HG03135 (cell line): ENCODE measurements around the gene LRRFIP2.
"Not testable (repeated sequence)": the region's sequence is repeated elsewhere in the genome, so short reads cannot be mapped to it uniquely, and the experiment has no call there.

Source experiments
- ATAC-seq: cut with Tn5 transposase; IDR thresholded peaks from one replicate; pipeline ENCODE4 v1.9.1; 2021; ENCODE audit warnings: mild to moderate bottlenecking, moderate library complexity; ENCODE audit not compliant: unreplicated experiment

Gene LRRFIP2, protein sequence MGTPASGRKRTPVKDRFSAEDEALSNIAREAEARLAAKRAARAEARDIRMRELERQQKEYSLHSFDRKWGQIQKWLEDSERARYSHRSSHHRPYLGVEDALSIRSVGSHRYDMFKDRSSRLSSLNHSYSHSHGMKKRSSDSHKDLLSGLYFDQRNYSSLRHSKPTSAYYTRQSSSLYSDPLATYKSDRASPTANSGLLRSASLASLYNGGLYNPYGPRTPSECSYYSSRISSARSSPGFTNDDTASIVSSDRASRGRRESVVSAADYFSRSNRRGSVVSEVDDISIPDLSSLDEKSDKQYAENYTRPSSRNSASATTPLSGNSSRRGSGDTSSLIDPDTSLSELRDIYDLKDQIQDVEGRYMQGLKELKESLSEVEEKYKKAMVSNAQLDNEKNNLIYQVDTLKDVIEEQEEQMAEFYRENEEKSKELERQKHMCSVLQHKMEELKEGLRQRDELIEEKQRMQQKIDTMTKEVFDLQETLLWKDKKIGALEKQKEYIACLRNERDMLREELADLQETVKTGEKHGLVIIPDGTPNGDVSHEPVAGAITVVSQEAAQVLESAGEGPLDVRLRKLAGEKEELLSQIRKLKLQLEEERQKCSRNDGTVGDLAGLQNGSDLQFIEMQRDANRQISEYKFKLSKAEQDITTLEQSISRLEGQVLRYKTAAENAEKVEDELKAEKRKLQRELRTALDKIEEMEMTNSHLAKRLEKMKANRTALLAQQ

DNA sequence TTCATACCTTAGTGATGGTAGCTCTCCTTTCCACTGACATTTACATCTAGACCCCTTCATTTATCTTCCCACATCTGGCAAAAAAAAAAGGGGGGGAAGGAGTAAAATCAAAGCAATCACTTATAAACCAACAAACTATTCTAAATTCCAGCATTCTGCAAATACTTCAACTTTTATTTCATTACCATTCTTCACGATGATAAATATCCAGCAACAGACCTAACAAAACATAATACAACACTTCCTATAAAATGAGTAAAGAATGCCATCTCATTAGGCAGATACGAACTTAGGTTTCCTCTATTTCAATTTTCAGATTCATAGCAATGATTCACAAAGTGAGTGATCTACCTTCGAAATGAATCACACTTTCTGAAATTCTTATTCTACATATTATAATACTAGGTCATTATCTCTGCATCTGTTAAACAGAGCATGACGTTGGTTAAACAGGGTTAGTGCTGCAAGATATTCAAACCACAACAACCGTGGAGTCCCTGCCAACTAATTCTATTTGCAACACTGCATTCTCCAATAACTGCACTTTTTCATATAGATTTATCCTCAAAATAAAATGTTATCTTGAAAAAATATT is at the start of gene LRRFIP2:
TSS of gene LRRFIP2 (minus strand) at position 51 of the 595 bp plus-strand sequence. CDS start 25,599 bp downstream, outside the sequence.
- no peak for ATAC-seq

DNA sequence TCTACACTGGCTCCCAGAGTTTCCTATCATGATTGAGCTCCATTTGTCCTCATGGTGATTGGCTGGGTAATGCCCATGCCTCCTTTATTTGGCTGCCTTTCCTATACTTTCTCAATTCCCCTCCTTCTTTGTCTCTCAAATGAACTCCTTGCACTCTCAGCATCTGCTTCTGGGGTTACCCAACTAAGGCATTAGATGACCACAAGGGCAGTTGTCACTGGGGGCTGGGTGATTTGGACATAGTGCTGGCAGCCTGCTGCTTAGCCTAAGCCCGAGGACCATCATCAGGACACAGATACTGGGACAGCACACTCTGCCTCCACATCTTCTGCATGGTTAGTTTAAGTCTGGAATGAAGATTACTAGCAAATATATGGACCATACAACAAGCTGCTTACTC is 49.2 kb upstream of the LRRFIP2 start:
- ATAC-seq: no peak

DNA sequence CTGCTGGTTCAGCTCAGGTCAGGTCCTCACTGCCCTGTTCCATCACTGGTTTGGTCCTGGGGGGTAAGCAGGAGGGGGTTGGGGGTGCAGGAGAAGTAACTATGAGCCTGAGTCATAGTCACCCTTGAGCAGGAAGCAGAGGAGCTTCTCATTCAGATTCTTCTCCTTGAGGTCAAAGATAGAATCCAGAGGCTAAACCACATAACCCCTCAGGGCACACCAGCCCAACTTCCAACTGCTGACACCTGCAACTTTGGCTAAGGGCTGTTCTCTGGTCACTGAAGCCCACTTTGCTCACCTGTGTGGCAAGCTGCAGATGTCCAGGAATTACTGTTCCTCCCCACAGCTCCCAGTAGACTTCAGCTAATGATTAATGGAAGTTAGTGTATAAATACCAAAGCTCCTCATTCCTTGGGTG is 48.8 kb upstream of the LRRFIP2 start:
- no peak for ATAC-seq

DNA sequence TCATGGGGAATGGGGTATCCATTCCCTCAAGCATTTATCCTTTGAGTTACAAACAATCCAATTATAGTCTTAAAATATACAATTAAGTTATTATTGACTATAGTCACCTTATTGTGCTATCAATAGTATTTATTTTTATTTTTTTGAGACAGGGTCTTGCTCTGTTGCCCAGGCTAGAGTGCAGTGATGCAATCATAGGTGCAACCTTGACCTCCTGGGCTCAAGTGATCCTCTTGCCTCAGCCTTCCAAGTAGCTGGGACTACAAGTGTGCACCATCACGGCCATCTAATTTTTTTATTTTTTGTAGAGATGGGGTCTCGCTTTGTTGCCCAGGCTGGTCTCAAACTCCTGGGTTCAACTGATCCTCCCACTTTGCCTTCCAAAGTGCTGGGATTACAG is 48.2 kb upstream of the LRRFIP2 start:
- ATAC-seq: not testable (repeated sequence)

DNA sequence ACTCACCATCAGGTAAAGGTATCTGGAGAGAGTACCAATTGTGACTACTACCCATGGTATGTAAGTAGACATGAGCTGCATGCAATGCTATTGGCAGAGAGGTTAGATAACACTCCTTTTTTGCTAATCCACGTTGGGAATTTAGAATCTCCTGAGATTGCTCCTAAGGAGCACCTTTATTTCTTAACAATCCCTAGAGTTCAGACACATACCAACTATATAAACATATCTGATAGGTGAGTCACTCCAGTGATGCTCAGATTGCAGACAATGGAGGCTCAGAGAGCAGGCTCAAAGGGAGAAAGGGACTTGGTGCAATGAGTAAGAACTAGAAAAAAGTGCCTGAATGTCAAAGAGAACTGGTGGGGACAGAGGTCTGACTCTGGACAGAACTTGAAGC is 47.0 kb upstream of the LRRFIP2 start:
- no peak for ATAC-seq

DNA sequence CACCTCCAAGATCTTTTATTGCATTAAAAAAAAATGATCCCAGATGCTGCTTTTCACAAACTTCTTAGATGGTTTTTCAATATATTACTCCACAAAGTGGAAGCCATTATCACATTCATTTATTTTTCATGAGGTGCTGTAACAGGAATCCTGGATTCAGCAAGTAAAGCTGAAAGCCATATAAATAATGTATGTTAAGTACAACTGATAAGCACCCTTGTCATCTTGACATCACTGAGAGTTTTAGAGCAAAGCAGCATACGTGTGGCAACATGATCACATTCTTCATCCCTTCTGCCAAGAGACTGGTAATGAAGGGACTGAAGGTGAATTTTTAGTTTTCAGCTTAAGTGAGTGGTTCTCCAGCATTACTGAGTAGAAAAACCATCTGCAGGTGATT is 44.9 kb upstream of the LRRFIP2 start:
- no peak for ATAC-seq

DNA sequence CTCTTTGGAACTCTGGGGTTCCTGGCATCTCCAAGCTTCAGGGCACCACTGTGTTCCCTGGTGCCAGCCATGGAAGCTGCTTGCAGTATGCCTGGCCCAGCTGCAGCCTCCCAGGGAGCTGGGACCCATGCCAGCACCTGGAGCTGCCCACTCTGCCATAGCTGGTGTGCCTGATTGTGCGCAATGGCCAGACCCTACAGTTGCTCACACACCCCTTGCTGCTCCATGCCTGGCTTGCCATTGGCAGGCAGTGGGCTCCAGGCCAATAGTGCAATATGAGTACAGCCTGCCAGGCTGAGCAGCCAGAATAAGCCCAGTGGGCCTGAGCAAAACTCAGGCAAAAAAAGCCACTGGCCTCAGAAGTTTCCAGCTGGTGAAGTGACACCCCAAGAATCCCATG is 43.8 kb upstream of the LRRFIP2 start:
- ATAC-seq: no peak

DNA sequence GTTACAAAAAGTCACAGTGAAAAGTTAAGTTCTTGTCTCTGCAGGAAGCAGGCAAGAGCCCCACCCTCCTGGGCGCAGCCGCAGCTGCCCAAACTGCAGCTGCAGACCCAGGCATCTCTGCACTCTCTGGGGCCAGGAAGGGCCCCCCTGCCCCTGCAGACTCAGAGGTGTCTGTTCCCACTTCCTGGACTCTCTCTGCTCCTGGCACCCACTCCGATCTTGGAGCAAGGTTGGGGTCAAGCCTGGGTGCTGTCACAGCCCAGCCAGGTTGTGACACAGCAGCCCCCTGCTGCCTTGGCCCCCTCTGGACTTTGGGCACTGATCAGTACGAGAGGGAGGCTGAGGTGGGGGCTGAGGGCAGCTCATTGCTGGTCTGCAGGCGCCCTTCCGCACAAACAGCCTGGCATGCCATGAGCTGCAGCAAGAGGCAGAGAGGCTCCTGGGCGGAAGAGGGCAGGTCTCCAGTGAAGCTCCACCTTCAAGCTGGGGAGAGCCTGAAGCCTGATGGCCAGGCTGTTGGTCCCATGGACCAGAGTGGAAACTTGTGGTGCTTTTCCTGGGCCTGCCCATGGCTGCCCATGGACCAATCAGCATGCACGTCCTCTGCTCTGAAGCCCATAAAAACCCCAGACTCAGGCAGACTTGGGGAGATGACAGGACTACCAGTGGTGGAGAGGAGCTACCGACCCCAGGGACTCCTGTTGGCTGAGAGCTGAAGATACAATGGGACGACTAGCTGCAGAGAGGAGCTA is 42.9 kb upstream of the LRRFIP2 start:
- no peak for ATAC-seq

DNA sequence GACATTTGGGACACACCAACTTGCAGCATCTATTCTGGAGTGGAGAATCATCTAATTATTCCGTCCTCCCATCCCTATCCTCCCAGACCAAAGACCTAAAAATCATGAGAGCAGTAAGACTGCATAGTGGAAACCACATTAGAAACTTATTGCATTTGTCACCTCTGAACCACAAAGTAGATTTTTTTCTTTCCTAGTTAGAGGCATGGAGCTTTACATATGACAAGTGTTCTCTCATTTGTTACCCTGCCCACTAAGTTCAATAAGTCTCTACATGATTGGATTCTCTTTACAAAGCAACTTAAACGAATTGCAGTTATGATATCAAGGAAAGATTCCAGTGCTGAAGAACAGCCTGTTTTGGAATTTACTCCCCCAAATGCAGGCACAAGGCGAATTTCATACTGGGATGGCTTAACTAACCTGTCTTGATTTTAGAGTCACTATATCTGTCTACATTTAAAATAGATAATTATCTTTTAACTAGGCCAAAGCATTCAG is 42.3 kb upstream of the LRRFIP2 start:
- no peak for ATAC-seq

DNA sequence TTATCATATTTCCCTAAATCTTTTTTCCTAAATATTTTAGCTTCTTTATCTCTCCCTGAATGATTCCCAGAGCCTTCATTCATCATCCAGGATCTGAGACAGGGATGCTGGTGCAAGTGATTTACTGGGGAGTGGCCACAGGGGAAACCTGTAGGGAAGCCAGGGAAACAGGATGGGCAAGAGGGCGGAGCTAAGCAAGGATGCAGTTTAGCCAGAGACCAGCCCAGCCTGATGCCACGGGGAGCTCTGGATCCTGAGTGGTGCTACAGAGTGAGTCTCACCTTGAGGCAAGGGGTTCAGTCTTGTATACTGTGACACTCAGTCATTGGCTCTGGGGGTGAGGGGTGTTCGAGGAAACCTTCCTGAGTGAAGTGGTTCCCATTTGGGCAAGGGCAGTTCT is 39.7 kb upstream of the LRRFIP2 start:
- ATAC-seq: no peak

DNA sequence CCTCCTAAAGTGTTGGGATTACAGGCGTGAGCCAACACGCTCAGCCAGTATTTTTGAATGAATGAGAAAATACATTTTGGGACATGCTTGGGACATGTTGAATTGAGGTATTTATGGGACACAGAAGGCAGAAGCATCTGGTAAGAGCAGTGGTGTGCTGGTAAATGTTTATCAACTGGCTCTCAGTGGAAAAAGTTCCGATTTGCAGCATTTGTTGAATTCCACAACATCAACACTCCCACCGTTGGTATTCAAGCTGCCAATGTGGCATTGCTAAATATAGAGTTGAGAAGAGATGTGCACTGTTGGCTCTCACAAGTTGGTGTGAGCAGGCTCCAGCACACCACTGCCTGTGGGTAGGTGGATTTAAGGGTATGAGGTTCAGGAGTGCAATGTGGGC is 35.8 kb upstream of the LRRFIP2 start:
- ATAC-seq: no peak

DNA sequence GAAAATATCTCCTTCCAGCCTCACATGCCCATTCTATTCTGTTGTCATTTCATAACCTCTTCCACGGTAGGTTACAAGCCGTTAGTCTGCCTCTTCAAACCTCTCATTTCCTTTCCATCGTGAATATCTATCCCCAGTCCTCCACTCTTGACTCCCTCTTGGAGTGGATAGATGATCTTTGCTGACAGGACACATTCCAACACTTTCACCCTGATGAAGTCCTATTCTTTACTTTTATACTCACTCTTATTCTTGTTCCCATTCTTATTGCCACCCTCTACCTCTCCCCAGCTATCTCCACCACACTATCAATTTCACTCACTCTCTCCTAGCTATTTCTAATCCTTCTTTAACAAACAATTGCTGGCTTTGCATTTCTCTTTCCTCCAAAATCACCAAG is 34.2 kb upstream of the LRRFIP2 start:
- ATAC-seq: not testable (repeated sequence)

DNA sequence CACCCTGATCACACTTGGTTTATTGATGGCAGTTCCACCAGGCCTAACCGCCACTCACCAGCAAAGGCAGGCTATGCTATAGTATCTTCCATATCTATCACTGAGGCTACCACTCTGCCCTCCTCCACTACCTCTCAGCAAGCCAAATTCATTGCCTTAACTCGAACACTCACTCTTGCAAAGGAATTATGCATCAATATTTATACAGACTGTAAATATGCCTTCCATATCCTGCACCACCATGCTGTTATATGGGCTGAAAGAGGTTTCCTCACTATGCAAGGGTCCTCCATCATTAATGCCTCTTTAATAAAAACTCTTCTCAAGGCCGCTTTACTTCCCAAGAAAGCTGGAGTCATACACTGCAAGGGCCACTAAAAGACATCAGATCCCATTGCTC is 33.6 kb upstream of the LRRFIP2 start:
- ATAC-seq: not testable (repeated sequence)

DNA sequence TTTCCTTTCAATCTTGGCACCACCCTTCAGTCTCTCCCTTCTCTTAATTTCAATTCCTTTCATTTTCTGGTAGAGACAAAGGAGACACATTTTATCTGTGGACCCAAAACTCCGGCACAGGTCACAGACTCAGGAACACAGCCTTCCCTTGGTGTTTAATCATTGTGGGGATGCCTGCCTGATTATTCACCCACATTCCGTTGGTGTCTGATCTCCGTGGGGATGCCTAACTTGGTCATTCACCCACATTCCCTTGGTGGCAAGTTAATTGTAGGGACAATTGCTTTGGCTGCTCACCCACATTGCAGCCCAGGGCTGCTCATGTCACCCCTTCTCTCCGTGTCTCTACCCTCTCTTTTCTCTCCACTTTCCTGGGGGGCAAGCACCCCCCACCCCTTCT is 31.7 kb upstream of the LRRFIP2 start:
- ATAC-seq: not testable (repeated sequence)

DNA sequence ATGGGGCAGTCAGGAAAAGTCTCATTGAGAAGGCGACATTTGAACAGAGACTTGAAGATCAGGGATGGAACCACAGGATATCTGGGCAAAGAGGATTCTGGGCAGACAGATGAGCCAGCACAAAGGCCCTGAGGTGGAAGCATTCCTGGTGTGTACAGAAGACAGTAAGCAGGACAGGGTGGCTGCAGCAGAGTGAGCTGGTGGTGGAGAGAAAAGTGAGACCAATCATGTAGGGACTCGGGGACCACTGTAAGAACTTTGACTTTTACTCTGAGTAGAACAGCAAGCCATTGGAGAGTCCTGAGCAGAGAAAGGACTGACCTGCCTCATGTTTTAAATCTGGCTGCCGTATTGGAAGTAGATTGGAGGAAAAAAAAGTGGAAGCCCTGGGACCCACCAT is 29.9 kb upstream of the LRRFIP2 start:
- no peak for ATAC-seq

DNA sequence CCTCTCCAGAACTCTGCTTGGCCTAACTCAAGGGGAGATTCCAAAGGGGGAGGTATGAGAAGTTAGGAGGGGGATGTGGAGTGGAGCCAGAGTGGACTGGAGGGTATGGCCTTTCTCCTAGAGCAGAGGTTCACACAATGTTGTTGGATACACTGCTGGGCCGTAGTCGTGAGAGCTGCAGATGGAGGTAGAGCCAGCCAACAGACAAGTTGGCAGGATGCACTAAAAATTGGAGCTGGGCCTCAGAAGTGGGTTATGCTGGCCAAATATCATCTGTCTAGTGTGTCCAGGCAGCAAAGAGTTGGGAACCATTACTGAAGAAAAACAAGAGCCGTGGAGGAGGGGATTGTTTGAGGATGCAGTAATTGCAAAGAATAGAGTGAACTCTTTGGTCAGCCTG is 27.7 kb upstream of the LRRFIP2 start:
- ATAC-seq: no peak

DNA sequence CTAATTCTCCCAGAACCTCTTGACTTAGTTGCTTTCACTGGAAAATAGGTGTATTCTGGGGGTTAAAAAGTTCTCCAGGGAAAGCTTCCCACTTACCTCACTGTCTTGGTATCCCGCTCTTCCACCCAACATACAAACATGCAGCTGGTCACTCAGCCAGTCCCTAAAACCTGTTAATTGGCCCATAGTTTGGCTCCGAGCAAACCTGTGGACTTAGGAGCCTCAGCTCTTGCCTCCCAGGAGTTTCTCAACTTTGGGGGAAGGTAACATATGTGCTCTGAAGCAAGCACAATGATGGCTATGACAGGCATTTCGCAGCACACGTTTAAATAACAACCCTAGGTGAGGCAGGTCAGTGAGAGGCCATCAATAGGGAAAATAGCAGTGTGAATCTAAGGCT is 25.8 kb upstream of the LRRFIP2 start:
- no peak for ATAC-seq

DNA sequence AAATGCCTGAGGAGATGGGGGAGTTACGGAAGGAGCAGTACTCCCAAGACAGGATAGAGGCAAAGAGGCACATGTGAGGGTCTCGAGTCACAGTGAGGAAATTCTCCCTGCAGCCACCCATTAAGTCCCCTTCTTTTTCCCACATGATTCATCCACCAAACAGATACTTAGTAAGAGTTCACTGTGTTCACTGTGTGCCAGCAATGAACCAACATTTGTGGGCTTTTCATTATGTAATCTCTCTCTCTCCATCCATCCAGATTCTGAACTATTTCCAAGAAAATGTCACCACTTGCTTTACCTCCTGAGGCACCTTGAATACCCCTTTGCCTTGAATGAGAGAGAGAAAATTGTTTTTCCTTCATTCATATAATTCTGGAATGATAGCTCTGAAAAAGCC is 24.6 kb upstream of the LRRFIP2 start:
- ATAC-seq: no peak

DNA sequence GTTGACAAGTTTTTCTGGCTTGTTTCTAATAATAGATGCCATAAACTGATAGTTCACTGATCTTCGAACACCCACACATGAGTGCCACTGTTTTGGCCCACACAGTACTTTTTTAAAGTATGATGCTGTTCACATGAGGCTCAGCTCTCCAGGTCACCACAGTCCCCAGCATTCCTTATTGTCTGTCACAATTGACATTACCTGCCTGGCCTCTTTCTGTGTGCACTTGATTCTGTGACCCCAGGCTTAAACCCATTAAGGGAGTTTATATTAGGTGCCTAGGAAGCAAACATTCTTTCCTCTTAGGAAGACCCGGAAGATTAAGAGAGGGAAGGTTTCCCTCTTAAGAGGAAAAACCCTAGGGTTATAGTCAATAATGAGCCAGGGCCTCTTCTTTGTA is 24.2 kb upstream of the LRRFIP2 start:
- no peak for ATAC-seq

DNA sequence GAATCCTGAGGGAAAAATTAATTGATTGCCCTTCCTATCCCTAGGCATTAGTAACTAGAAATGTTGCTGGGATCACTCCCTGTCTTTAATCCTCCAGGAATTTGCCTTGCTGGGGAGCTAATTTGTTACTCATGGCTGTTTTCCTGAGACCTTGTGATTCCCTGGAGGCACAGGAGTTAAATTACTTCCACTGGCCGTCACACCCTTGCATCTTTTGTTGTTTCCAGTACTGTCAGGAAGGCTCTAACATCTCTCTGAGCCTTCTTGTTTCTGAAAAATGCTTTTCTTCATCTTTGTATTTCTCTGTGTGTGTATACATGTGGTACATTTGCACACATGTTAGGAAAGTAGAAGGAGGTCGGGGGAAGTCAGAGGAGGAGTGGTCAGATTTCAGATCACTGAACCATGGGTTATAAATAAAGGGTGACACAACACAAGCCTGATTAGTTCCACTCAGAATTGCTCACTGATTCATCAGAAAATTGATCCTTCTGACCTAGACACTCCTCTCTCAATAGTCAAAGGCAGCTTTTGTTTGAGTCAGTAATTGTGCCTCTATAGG is 23.5 kb upstream of the LRRFIP2 start:
- ATAC-seq: no peak

DNA sequence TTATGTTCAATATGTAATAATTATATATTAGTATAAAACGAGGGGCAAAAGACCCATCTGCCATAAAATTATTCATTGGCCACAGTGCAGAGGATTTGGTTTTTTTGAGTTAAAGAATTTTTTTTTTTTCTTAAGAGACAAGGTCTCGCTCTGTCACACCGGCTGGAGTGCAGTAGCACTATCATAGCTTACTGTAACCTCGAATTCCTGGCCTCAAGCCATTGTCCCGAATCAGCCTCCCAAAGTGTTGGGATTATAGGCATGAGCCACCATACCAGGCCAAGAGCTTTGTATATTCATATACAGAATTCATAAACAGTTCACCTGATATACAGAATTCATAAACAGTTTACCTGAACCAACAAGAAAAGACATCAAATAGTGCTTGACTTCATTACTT is 20.2 kb upstream of the LRRFIP2 start:
- ATAC-seq: no peak
